GM12878 (cell line): Measurements from ENCODE around the gene RNF149.

Source experiments
- BHLHE40 ChIP-seq, 2 experiments: fragments of 450-650 bp in 1 of 2; IDR thresholded peaks; 2 replicates each; pipeline ENCODE4 v1.6.1; 2011 to 2017; ENCODE audit warnings: low read depth in 2 of 2, borderline replicate concordance in 1 of 2, improper control_type of control experiment in 1 of 2, low read length in 1 of 2, mild to moderate bottlenecking in 1 of 2
- JUNB ChIP-seq: IDR thresholded peaks from 2 replicates; pipeline ENCODE4 v1.6.1; 2016; ENCODE audit warnings: antibody characterized with exemption, mild to moderate bottlenecking
- KLF5 ChIP-seq: fragments of 450-650 bp; IDR thresholded peaks from 2 replicates; pipeline ENCODE4 v1.6.1; 2014; ENCODE audit warnings: mild to moderate bottlenecking; ENCODE audit not compliant: partially characterized antibody
- MYC ChIP-seq: IDR thresholded peaks from 2 replicates; pipeline ENCODE4 v1.6.1; 2011; ENCODE audit warnings: mild to moderate bottlenecking, low read length, moderate library complexity, inconsistent platforms; ENCODE audit not compliant: insufficient read depth, insufficient replicate concordance, insufficient read length, severe bottlenecking
- POLR2A ChIP-seq: IDR thresholded peaks from 2 replicates; pipeline ENCODE4 v1.6.1; 2011; ENCODE audit warnings: low read depth, mild to moderate bottlenecking, low read length
- RAD21 ChIP-seq: IDR thresholded peaks from 2 replicates; pipeline ENCODE4 v1.6.1; 2011; ENCODE audit warnings: mild to moderate bottlenecking, low read depth, low read length, moderate library complexity; ENCODE audit not compliant: insufficient read depth
- SRF ChIP-seq, 2 experiments: IDR thresholded peaks; 2 replicates each; pipeline ENCODE4 v1.6.1; 2011; ENCODE audit warnings: low read depth in 2 of 2, low read length in 2 of 2, mild to moderate bottlenecking in 1 of 2, moderate library complexity in 1 of 2
- TF ChIP-seq, protein P1 (sequence below), 3 experiments: IDR thresholded peaks in 2 of 3; conservative IDR thresholded peaks in 1 of 3; 2 replicates each; pipeline ENCODE4 v1.5.1; 2011; ENCODE audit warnings: low read depth in 3 of 3, low read length in 3 of 3, mild to moderate bottlenecking in 3 of 3, control low read depth in 2 of 3, moderate library complexity in 2 of 3, inconsistent platforms in 1 of 3, mixed read lengths in 1 of 3; ENCODE audit not compliant: control insufficient read depth in 2 of 3, insufficient read depth in 1 of 3; ENCODE audit errors: extremely low read depth in 1 of 3

GRCh38 chr2:101258804-101259203 lies 49.7 kb downstream of the RNF149 start:
- TF ChIP-seq JUNB (no peak), MYC (no peak), BHLHE40 (IDR thresholded peaks at IDR 0.05; ENCODE audit: borderline replicate concordance in 1 of 2, low read depth in 2 of 2, low read length in 1 of 2) (no peak), RAD21 (no peak), SRF (IDR thresholded peaks at IDR 0.05; ENCODE audit: low read depth in 2 of 2, low read length in 2 of 2) (no peak), KLF5 (no peak), POLR2A (no peak)
- TF ChIP-seq, protein P1, sequence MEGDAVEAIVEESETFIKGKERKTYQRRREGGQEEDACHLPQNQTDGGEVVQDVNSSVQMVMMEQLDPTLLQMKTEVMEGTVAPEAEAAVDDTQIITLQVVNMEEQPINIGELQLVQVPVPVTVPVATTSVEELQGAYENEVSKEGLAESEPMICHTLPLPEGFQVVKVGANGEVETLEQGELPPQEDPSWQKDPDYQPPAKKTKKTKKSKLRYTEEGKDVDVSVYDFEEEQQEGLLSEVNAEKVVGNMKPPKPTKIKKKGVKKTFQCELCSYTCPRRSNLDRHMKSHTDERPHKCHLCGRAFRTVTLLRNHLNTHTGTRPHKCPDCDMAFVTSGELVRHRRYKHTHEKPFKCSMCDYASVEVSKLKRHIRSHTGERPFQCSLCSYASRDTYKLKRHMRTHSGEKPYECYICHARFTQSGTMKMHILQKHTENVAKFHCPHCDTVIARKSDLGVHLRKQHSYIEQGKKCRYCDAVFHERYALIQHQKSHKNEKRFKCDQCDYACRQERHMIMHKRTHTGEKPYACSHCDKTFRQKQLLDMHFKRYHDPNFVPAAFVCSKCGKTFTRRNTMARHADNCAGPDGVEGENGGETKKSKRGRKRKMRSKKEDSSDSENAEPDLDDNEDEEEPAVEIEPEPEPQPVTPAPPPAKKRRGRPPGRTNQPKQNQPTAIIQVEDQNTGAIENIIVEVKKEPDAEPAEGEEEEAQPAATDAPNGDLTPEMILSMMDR (IDR thresholded peaks at IDR 0.05 in 2 of 3, conservative IDR thresholded peaks at IDR 0.05 in 1 of 3; ENCODE audit: control insufficient read depth in 2 of 3, extremely low read depth in 1 of 3, insufficient read depth in 1 of 3, low read depth in 3 of 3, low read length in 3 of 3), result no peak
